Stimulated activated CD8-positive, alpha-beta memory T cell treated with anti-CD3 and anti-CD28 coated beads, Interleukin-15, amount 100 ng/mL, for 1 hour (primary cell): Measurements from ENCODE around the gene GATA3.

ENCODE experiments used
- DNase-seq: peaks from one replicate; pipeline ENCODE4 v3.0.0-alpha.2; 2020; ENCODE audit warnings: low read depth

The GATA3 gene

GRCh38 chr10:8064436-8064835 is 9.9 kb downstream of the GATA3 start:
- DNase-seq = no peak

GRCh38 chr10:8065651-8066050 is 11.2 kb downstream of the GATA3 start:
- DNase-seq = no peak

- no peak for DNase-seq
These were observed 11.6 kb downstream of the GATA3 start for GRCh38 chr10:8066124-8066523.

DNA sequence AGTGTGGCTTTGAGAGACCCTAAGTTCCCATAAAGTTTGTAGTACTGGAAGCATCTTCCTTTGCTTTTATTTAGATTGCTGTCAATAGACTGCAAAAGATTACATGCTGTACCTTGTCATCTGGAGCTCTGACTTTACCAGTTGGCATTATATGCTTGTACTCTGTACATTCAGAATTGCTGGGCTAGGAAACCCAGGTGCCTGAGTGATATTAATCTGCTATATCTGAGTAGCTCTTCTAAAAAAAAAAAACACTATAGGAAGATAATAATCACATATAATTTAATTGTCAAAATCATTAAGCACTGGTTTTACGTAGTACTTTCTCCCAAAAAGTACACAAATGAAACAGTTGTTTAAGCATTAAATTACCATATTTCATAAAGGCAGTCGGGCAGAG is 12.3 kb downstream of the GATA3 start:
- no peak for DNase-seq

DNA sequence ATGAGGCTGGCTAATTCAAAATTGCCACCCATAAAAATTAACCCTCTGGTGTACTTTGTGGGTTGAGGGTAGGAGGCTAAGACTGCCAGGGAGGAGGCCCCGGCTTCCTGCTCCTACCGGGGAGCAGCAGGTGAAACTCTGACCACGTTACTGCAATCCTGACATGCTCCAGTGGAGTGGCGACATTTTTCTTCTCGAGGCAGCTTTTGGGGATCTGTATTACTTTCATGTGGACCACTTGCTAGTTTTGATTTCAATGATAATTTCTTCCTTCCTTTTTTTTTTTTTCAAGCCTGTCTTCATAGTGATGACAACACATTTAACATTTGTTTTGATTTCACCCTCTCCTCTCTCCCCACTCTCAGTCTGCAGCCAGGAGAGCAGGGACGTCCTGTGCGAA is 14.6 kb downstream of the GATA3 start:
- no peak for DNase-seq

- DNase-seq = no peak
These were observed 15.1 kb downstream of the GATA3 start for GRCh38 chr10:8069627-8070026.

DNA sequence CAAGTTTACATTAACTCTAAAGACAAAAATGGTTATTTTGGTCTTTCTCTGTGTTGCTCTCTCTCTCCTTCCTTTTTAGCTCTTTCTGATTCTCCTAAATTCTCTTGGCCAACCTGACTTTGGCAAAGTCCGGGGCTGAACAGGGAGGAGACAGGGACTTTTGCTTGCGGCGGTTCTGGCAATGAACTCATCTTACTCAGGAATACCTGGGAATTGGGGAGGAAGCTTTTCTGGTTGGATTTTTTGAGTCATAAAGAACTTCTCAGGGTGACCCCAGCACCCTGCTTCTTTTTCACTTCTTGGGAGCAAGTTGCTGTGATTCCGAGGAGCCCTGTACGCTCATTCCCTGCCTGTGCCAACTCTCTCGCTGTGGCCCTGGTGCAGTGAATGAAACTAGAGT is 16.0 kb downstream of the GATA3 start:
- DNase-seq = no peak

- DNase-seq = no peak
These were observed 16.5 kb downstream of the GATA3 start for GRCh38 chr10:8071006-8071405.

- DNase-seq = no peak
These were observed 17.2 kb downstream of the GATA3 start for GRCh38 chr10:8071666-8072065.

DNA sequence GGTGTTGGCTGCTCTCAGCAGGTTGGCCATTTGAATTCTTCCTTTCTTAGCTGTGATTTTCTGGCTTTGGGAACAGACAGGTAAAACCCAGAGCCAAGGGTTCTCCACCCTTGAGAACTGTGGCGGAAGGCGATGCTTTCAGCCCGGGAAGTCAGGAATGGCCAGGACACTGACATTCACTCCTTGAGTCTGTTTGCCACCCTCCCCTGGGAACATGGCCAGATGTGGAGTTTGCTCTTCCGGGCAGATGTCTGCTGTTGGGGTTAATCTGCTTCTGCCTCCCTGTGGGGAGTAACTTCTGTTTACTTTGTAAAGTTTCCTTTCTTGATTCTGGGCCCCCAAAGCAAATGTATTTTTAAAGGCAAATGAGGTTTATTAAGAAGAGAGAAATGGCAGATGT is 17.7 kb downstream of the GATA3 start:
- no peak for DNase-seq

- DNase-seq = no peak
These were observed 19.4 kb downstream of the GATA3 start for GRCh38 chr10:8073691-8074416.

DNA sequence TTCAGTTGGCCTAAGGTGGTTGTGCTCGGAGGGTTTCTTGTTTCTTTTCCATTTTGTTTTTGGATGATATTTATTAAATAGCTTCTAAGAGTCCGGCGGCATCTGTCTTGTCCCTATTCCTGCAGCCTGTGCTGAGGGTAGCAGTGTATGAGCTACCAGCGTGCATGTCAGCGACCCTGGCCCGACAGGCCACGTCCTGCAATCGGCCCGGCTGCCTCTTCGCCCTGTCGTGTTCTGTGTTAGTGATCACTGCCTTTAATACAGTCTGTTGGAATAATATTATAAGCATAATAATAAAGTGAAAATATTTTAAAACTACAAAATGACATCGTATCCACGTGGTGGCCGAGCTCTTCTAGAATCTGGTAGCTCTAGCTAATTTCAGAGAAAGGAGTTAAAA is 20.4 kb downstream of the GATA3 start:
- no peak for DNase-seq

DNA sequence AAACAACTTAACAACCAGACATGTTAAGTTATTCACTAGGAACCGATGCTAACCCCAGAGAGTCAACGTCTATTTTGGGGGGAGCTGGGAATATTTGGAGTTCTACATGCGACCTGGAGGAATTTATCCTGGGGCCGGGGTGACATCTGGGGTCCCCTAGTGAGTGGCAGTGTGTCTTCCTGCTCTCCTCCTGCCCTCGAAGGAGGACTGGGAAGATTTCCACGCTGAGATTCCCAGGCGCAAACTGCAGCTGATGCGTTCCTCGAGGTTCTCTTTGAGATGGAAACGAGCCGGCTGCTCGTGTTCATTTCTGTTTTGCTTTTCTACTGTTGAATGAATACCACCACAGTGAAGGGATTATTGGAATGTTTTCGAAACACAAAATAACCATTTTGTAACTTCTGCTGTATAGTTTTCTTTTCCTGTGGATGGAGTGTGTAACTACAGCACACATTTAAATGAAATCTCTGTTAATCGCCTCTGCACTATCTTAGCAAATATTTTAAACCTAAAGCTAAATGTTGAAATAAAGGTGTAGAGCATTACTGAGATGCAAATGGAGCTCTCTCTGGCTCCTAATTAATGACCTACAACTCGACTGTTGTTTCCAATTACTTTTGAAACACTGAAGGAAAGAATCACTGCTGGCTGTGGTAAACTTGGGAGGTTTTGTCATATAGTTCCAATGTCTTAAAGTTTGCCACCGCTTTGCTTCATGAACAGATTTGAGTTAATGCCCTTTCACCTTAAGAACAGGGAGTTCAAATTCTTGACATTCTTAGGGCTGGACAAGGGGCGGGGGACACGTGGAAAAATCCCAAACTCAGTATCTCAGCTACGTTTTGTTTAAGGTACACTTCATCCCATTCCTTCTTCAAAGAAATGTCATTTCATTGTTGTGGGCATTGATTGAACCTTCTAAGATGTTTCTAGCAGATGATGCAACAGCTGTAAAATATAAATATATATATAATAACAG is 21.1 kb downstream of the GATA3 start:
- no peak for DNase-seq

DNA sequence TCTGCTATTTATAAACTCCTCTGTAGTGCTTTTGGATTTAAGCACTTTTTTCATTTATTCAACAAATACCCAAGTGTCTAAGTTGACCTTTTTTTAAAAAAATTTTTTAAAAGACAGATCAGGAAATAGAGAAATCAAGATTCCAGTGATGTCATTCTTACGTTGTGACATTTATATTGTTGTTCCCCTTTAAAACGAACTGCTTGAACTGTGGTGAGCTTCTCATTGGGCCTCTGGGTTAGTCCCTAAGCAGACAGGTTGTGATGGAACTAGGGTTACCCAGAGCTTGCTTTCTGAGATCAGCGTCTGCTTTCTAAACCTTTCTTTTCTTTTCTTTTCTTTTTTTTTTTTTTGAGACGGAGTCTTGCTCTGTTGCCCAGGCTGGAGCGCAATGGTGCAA is 22.4 kb downstream of the GATA3 start:
- DNase-seq = no peak

- no peak for DNase-seq
These were observed 23.5 kb downstream of the GATA3 start for GRCh38 chr10:8078027-8078426.

GRCh38 chr10:8079126-8079525 is 24.6 kb downstream of the GATA3 start:
- DNase-seq = no peak

DNA sequence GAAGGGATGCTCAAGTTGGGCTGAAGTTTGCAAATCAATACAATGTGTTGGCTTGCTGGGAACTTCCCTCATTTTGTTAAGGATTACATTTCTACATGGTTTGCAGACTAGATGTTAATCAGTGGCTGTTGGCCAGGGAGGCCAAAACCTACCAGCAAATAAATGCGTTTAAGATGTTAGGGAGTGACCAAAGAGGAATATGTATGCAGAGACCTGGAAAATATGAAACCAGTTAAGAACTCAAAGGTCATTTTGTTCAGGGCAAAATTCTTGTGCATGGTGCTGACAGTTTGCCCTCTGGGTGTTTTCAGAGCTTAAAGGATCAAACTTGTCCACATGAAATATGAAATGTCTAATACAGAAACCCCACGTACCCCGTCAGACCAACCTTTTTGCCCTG is 30.3 kb downstream of the GATA3 start:
- no peak for DNase-seq

DNA sequence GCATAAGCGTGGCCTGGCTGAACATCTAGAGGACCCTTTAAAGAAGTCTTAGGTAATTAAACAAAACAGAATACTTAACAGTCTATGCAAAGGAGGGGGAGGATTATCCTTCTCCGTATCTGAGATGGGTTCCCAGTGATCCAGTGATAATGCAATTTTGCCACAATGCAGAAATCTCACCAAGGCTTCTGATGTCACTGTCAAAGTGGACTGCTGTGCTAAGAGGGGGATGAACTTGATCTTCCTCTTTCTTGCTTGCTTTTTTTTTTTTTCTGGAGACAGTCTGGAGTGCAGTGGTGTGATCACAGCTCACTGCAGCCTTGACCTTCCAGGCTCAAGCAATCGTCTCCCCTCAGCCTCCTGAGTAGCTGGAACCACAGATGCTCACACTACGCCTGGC is 30.8 kb downstream of the GATA3 start:
- no peak for DNase-seq

DNA sequence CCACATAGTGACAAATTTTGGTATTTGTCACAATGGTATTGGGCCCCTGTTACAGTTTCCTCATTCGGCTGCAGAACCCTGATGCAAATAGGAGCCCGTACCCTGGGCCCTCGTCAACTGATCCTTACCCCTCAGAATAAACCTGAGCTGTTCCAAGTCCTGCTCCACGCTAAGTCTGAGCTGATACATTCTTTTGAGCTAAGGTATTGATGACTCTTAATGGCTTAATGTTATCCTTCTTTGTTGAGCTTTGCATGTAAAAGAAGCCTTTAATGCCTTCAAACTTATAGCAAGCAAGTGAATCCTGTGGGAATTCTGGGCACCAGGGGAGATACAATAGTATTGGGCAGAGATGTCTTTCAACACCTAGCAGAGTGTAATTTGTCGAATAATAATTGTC is 31.8 kb downstream of the GATA3 start:
- DNase-seq = no peak

GRCh38 chr10:8088504-8088903 is 34.0 kb downstream of the GATA3 start:
- DNase-seq = no peak

DNA sequence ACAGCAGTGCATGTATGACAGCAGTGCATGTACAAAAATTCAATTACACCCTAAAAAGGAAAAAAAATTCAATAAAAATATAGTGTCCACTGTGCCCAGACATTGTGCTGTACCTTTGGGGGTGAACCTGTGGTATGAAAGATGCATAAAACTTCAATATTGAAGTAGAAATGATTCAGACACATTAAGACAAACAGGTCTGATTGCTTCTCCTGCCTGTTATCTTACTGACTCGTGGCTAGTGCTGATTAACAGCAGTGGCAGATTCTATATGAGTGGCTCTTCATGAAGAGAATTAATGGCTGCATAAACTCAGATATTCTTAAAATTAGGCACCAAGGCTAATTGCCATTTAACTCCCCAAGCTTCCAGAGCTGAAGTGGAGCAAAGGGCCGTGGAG is 37.9 kb downstream of the GATA3 start:
- DNase-seq = no peak

DNA sequence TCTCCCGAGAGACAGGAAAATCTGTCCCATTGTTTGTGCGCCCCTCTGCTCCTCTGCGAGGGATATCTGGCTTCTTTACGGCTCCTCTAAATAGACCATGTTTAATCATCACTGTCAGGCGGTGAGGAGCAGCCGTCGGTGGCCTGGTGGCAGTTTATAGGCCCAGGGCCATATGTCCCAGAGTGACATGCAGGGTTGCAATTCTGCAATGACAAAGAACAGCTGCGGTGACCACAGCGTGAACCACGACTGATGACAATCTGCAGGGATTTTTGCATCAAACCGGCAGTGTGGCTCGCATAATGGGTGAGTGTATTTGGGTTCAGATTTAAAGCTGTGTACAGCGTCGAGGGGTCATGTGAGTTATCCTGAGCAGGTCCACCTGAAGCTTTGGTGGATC is 41.5 kb downstream of the GATA3 start:
- DNase-seq = no peak

- no peak for DNase-seq
These were observed 42.4 kb downstream of the GATA3 start for GRCh38 chr10:8096931-8097330.
